ENCODE data around the gene NCOA7. TPM values are rescaled to one million over a fixed set of nuclear protein-coding genes. Genes with fewer than 3 reads are reported as not detected.
A peak's percentile ranks its signal among the peaks of the same experiment; 100 is the strongest.
"Not testable (repeated sequence)": the region's sequence is repeated elsewhere in the genome, so short reads cannot be mapped to it uniquely, and the experiment has no call there.

Gene NCOA7
- total RNA-seq, 2 experiments from 2014 or later, result 73.7 to 76.4 TPM

DNA sequence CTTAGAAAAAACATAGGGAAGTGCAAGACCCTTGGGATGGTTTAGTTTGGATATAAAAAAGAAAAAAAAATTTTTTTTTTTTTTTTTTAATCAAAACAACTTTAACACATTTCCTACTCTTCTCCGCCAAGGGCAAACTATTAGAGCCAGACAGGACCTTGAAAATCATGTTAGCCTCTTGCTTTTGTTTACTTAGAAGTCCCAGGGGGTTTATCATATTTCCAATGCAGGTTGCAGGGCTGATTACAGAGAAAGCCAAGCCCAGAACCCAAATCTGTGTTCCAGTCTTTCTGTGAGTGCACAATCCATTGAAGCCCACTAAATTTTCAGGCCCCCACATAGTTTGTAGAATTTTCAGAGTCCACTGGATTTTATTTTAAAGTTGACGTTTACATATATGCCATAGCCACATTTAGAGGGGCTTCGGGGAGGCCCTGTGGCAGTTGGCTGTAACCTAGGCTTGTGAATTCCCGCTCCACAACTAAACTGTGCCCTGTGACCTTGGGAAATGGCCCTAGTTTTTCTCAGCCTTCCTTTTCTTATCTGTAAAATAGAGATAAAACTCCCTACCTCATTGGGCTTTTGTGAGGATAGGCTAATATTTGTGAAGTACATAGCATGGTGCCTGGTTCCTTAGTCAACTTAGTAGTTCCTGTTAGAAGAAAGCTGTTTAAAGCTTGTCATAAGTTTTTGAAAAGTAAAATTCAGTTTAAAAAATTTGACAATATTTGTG, 55.7 kb downstream of the NCOA7 start:
- Mint-ChIP-seq H3K36me3 (peaks cover 14% of the 10 kb centered on the region), H3K27ac (no peak overlapping the region), H3K4me1 (peaks cover 7% of the 10 kb centered on the region), H3K4me3 (no peak overlapping the region), H3K9me3 (peaks cover 1% of the 10 kb centered on the region), H3K27me3 (no peaks in the 10 kb centered on the region)
- no peak for DNase-seq

DNA sequence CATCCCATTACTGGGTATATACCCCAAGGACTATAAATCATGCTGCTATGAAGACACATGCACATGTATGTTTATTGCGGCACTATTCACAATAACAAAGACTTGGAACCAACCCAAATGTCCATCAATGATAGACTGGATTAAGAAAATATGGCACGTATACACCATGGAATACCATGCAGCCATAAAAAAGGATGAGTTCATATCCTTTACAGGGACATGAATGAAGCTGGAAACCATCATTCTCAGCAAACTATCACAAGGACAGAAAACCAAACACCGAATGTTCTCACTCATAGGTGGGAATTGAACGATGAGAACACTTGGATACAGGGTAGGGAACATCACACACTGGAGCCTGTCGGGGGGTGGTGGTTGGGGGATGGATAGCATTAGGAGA, 57.5 kb downstream of the NCOA7 start:
- H3K27ac Mint-ChIP-seq, DNase-seq, H3K9me3 Mint-ChIP-seq, H3K4me3 Mint-ChIP-seq, H3K27me3 Mint-ChIP-seq: not testable (repeated sequence)
- H3K4me1 Mint-ChIP-seq, result peaks cover 12% of the 10 kb centered on the region
- H3K36me3 Mint-ChIP-seq, result peaks cover 30% of the 10 kb centered on the region

DNA sequence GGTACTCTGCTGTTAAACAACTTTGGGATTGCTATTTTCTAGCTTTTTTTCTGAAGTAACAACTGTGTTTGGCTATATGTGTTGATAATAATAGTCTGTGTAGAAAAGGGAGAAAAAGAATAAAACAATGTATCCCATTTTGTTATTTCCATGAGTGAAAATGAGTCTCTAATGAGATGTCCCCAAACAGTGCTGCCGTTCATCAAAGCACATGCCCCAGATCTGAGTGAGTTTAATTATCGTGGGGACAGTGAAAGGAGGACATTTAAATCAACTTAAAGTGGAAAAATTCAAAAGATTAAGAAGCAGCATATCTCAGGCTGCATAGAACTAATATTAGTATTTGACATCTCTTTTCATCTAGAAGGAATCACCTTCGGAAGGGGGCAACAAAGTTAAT, 59.6 kb downstream of the NCOA7 start:
- peaks cover 35% of the 10 kb centered on the region for H3K36me3 Mint-ChIP-seq
- H3K27ac Mint-ChIP-seq, result no peak overlapping the region
- no peak for DNase-seq
- H3K9me3 Mint-ChIP-seq, result peaks cover 4% of the 10 kb centered on the region
- H3K4me1 Mint-ChIP-seq, result peaks cover 8% of the 10 kb centered on the region
- no peaks in the 10 kb centered on the region for H3K27me3 Mint-ChIP-seq
- H3K4me3 Mint-ChIP-seq, result no peak overlapping the region

DNA sequence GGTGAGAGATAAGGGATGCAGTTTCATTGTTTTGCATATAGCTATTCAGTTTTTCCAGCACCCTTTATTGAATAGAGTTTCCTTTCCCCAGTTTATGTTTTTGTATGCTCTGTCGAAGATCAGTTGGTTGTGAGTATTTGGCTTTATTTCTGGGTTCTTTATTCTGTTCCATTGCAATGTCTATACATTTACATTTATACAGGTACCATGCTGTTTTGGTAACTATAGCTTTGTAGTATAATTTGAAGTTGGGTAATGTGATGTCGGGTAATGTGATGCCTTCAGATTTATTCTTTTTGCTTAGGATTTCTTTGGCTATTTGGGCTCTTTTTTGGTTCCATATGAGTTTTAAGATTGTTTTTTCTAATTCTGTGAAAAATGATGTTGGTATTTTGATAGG, 61.8 kb downstream of the NCOA7 start:
- peaks cover 8% of the 10 kb centered on the region for H3K4me1 Mint-ChIP-seq
- H3K27me3 Mint-ChIP-seq, result no peaks in the 10 kb centered on the region
- no peak overlapping the region for H3K4me3 Mint-ChIP-seq

DNA sequence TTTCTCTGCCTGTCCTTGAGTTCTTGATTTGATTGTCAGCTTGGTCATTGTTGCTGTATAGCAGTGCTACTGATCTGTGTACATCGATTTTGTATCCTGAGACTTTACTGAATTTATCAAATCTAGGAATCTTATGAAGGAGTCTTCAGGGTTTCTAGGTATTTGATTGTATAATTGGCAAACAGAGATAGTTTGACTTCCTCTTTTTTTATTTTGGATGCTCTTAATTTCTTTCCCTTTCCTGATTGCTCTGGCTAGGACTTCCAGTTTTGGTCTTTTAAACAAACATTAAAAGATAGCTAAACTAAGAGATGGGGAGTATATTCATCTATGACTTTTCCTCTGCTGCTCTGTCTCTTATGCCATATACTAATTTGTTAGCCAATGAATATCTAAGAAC, 62.4 kb downstream of the NCOA7 start:
- Mint-ChIP-seq H3K9me3 (peaks cover 3% of the 10 kb centered on the region), H3K27me3 (no peaks in the 10 kb centered on the region), H3K36me3 (peaks cover 39% of the 10 kb centered on the region), H3K4me1 (peaks cover 8% of the 10 kb centered on the region), H3K27ac (no peak overlapping the region), H3K4me3 (no peak overlapping the region)
- DNase-seq, result no peak

More for the DNA sequence above, 61.8 kb downstream of the NCOA7 start:
- no peak for DNase-seq
- Mint-ChIP-seq H3K27ac (no peak overlapping the region), H3K36me3 (peaks cover 43% of the 10 kb centered on the region), H3K9me3 (peaks cover 4% of the 10 kb centered on the region)

DNA sequence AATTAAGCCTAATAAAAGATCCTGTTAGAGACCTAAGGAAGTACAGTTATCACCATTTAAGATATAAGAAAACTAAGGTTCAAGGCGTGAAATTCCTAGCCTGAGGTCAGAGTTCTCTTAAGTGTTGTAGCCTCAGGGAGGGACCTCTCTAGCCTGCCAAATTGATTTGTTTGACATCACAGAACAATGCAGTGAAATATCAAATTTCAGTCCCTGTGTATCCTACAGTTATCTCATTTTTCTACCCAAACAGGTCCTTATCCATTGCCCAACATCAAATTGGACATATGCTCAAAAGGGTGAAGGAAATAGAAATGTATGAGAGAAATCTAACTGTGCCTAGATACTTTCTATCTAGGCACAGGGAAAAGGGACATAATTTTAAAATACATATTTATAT, 63.0 kb downstream of the NCOA7 start:
- H3K4me3 Mint-ChIP-seq, result no peak overlapping the region
- no peak for DNase-seq
- H3K27me3 Mint-ChIP-seq, result no peaks in the 10 kb centered on the region
- peaks cover 3% of the 10 kb centered on the region for H3K9me3 Mint-ChIP-seq
- H3K4me1 Mint-ChIP-seq, result peaks cover 8% of the 10 kb centered on the region
- H3K36me3 Mint-ChIP-seq, result peaks cover 40% of the 10 kb centered on the region
- no peak overlapping the region for H3K27ac Mint-ChIP-seq

DNA sequence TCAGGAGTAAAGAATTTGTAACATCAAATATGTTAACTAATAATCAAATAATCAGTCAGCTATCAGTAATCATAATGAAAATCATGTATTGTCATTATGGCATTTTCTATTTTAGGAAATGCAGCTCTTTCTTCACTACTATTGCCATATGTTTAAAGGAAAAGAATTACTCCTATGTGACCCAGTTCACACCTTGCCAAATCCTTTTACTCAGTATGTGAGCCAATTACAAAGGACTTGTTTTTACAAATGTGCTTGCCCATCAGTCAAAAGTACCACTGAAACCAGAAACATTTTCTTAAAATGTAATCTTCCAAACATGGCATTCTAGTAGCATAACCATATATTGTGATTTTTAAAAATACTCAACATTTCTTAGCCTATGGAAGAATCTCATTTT, 63.6 kb downstream of the NCOA7 start:
- Mint-ChIP-seq H3K27me3 (no peaks in the 10 kb centered on the region), H3K27ac (no peak overlapping the region)

DNA sequence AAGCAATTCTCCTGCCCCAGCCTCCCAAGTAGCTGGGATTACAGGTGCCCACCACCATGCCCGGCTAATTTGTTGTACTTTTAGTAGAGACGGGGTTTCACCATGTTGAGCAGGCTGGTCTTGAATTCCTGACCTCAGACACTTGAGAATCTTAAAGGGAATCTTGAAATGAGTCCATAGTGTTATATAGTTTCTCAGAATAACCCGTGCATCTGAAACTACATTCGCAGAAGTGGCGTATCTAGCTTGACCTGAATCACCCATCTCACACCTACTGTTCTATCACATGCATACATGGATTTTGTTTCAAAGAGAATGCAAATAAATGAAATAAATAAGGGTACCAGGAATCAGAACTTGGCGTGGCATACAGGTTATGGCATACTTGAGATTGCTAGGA, 65.0 kb downstream of the NCOA7 start:
- H3K9me3 Mint-ChIP-seq, result peaks cover 3% of the 10 kb centered on the region
- no peak overlapping the region for H3K4me3 Mint-ChIP-seq
- H3K27me3 Mint-ChIP-seq, result no peaks in the 10 kb centered on the region
- H3K36me3 Mint-ChIP-seq, result peaks cover 40% of the 10 kb centered on the region
- peaks cover 8% of the 10 kb centered on the region for H3K4me1 Mint-ChIP-seq
- H3K27ac Mint-ChIP-seq, result no peak overlapping the region
- DNase-seq, result no peak

More for the DNA sequence above, 63.6 kb downstream of the NCOA7 start:
- H3K4me1 Mint-ChIP-seq, result peaks cover 8% of the 10 kb centered on the region
- peaks cover 43% of the 10 kb centered on the region for H3K36me3 Mint-ChIP-seq
- H3K9me3 Mint-ChIP-seq, result peaks cover 3% of the 10 kb centered on the region
- no peak overlapping the region for H3K4me3 Mint-ChIP-seq
- no peak for DNase-seq

DNA sequence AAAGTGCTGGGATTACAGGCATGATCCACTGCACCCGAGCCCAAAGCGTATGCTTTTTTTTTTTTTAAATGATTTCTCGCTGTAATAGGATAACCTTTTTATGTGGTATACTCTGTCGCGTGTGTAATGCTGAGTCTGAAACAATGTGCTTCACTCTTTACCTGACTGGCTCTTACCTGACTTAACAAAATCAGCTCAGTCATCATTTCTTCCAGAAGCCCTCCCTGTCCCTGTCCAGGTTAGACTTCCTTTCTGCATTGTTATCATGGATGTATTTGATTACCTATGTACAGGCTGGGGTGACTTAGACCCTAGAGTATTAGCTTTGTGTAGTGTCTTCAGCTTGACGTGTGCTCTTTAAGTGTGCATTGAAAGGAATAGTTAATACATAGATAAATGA, 67.1 kb downstream of the NCOA7 start:
- Mint-ChIP-seq H3K4me3 (no peak overlapping the region), H3K27me3 (no peaks in the 10 kb centered on the region), H3K36me3 (peaks cover 29% of the 10 kb centered on the region), H3K4me1 (peaks cover 5% of the 10 kb centered on the region), H3K27ac (no peak overlapping the region), H3K9me3 (no peaks in the 10 kb centered on the region)
- no peak for DNase-seq

DNA sequence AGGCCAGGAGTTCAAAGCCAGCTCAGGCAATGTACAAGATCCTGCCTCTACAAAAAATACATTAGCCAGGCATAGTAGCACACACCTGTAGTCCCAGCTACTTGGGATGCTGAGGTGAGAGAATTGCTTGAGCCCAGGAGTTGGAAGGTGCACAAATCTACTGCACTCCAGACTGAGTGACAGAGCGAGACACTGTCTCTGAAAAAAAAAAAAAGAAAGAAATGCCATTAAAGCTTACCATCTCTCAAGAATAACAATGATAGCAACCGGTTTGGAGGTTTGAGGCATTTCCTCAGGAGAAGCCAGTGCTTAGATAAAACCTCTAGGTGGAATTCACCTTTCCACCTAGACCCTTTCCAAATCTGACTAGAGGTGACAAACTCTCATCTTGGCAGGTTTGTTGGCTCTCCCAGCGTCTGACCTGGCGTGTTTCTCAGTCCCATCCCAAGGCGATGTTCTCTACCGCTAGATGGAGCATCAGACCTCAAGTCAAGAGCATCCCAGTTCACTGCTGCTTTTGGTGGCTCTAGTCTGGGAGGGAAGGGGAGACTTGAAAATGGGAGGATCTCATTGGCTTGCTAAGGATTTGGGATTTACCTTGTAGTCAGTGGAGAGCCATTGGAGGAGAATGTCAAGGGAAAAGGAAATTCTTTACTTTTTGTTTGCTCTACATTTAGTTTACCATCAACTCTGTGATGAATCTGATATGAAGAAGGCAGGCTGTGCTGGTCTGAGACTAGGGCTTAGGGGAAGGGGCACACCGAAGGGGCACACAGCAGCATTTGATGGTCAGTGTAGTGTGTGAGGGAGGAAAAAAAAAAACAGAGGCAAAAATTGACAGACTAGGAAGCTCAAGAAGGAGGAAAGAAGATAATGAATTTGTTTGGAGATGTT, 67.9 kb downstream of the NCOA7 start:
- no peak overlapping the region for H3K27ac Mint-ChIP-seq

DNA sequence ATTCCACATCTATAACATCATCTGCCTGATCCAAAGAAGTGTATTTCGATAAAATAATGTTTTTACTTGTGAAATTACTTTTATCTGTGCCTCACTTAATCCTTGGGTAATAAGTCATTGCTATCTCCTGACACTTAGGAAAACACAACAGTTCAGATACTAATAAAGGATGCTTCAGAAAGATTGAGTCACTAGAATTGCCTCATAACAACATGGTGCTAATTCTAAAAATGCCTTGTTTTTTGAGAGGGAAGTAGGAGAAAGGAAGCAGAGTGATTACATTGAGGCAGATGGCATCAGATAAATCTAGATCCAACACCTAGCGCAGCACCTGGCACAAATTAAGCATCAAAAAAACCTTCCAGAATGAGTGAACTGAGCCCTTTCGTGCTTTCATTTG, 69.0 kb downstream of the NCOA7 start:
- H3K27me3 Mint-ChIP-seq, result no peaks in the 10 kb centered on the region
- H3K36me3 Mint-ChIP-seq, result peaks cover 22% of the 10 kb centered on the region
- H3K4me1 Mint-ChIP-seq, result no peaks in the 10 kb centered on the region
- H3K27ac Mint-ChIP-seq, result no peak overlapping the region
- no peak overlapping the region for H3K4me3 Mint-ChIP-seq
- H3K9me3 Mint-ChIP-seq, result no peaks in the 10 kb centered on the region
- DNase-seq, result no peak

More for the DNA sequence above, 67.9 kb downstream of the NCOA7 start:
- peak; percentile 9 for DNase-seq
- Mint-ChIP-seq H3K4me1 (no peaks in the 10 kb centered on the region), H3K4me3 (no peak overlapping the region), H3K27me3 (no peaks in the 10 kb centered on the region), H3K9me3 (no peaks in the 10 kb centered on the region), H3K36me3 (peaks cover 23% of the 10 kb centered on the region)

DNA sequence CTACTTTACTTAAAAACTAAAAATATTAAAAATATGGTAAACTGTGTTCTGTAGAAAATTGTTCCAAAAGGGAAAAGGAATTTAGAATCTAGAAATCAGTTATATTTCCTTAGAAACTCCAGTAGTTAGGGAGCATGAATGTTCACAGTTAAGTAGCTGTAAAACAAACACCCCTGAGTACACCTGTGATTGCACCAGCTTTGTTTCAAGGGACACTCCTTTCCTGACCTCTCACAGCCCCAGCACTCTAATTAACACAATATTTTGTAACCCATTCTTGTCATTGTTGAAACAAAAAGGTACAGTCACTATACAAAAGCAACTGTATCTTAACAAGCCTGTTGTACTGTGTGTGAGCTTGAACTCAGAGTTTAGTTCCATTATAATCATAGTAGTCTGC, 72.3 kb downstream of the NCOA7 start:
- no peak overlapping the region for H3K4me3 Mint-ChIP-seq
- H3K9me3 Mint-ChIP-seq, result no peaks in the 10 kb centered on the region
- DNase-seq, result no peak
- no peaks in the 10 kb centered on the region for H3K4me1 Mint-ChIP-seq
- H3K36me3 Mint-ChIP-seq, result peaks cover 8% of the 10 kb centered on the region
- no peaks in the 10 kb centered on the region for H3K27me3 Mint-ChIP-seq
- H3K27ac Mint-ChIP-seq, result no peak overlapping the region

DNA sequence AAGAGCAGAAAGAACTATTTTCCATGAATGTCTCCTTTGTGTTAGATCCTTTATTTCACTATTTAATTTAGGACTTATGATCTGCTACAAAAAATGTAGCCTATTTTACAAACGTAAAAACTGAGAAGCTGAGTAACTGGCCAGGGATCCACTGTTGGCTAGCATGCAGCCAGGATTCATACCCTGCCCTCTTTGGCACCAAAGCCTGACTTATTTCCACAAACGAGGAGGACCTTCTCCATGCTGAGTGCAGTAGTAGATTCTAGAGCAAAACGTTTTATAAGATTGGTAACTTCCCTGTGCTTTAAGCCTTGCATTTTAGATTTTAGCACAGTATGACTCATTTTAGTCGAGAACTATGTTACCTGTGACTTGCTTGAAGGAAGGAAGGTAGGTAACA, 74.3 kb downstream of the NCOA7 start:
- no peak for DNase-seq
- H3K27ac Mint-ChIP-seq, result no peak overlapping the region
- H3K4me1 Mint-ChIP-seq, result no peaks in the 10 kb centered on the region
- no peak overlapping the region for H3K4me3 Mint-ChIP-seq
- no peaks in the 10 kb centered on the region for H3K9me3 Mint-ChIP-seq
- H3K36me3 Mint-ChIP-seq, result peaks cover 4% of the 10 kb centered on the region
- H3K27me3 Mint-ChIP-seq, result no peaks in the 10 kb centered on the region

DNA sequence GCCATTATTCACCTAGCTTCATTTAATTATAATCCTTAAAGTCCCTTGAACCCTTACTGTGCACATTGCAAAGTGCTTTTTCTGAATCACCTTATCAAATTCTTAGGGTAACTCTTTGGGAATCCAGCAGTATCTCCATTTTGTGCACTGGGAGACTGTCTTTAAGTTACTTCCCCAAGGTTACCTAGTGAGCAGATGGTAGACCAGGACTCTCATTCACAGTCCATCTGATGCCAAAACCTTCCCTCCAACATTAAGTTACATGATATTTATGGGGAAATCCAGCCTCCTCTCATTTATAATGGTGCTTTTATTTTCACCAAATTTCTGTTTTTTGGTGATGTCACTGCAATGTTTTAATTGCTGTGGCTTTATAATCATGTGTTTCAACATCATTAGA, 75.7 kb downstream of the NCOA7 start:
- Mint-ChIP-seq H3K27ac (no peak overlapping the region), H3K4me3 (no peak overlapping the region), H3K9me3 (no peaks in the 10 kb centered on the region), H3K36me3 (peaks cover 6% of the 10 kb centered on the region), H3K4me1 (no peaks in the 10 kb centered on the region), H3K27me3 (no peaks in the 10 kb centered on the region)
- no peak for DNase-seq

DNA sequence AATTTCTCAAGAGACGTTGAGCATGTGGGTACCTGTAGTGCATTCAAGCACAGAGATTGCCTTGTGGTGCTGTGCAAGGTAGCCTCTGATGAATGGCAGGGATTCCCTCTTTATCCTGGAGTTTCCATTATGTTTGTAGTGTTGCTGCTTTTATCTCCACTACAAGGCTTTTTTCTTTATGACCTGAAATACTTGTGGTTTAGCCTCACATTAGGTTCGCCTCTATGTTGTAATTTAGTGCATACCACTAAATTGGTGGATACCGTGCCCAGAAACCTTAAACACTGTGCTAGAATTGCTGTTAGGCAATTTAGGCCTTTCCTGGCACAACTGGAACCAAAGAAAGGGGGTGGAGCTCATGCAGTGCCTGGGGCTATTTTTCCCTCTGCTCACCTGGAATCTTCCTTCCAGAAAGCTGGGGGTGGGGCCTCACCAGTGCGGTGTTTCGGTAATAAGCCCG, 76.8 kb downstream of the NCOA7 start:
- no peak for DNase-seq
- Mint-ChIP-seq H3K27me3 (no peaks in the 10 kb centered on the region), H3K27ac (no peak overlapping the region), H3K9me3 (no peaks in the 10 kb centered on the region), H3K36me3 (peaks cover 5% of the 10 kb centered on the region), H3K4me3 (no peak overlapping the region), H3K4me1 (no peaks in the 10 kb centered on the region)
